Measurements from ENCODE around the gene ABCA1.

DNA sequence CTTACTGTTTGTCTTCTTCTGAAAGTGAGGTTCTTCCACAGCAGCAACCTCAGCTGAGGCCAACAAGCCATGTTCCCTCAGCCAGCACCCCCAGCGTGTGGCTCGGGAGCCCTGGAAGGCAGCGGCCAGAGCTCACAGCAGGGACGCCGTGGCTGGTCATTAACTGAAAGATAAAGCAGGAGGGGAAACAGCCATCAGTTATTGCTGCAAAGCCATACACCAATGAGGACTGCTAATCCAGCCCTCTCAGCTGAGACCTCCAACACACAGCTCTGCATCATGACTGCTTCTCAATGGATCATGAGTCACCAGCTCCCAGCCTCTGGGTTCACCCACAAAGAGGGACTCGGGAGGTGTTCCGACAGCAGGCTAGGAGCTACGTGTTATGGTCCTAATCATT, 24.3 kb downstream of the ABCA1 start:
- TF ChIP-seq, protein P1, sequence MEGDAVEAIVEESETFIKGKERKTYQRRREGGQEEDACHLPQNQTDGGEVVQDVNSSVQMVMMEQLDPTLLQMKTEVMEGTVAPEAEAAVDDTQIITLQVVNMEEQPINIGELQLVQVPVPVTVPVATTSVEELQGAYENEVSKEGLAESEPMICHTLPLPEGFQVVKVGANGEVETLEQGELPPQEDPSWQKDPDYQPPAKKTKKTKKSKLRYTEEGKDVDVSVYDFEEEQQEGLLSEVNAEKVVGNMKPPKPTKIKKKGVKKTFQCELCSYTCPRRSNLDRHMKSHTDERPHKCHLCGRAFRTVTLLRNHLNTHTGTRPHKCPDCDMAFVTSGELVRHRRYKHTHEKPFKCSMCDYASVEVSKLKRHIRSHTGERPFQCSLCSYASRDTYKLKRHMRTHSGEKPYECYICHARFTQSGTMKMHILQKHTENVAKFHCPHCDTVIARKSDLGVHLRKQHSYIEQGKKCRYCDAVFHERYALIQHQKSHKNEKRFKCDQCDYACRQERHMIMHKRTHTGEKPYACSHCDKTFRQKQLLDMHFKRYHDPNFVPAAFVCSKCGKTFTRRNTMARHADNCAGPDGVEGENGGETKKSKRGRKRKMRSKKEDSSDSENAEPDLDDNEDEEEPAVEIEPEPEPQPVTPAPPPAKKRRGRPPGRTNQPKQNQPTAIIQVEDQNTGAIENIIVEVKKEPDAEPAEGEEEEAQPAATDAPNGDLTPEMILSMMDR (IDR thresholded peaks at IDR 0.05): no peak
- TF ChIP-seq POLR2A (IDR thresholded peaks at IDR 0.05) (no peak), POLR2AphosphoS5 (IDR thresholded peaks at IDR 0.05; ENCODE audit: insufficient read depth in 1 of 2, low read depth in 1 of 2) (no peak)

Measured in vagina (tissue), 2 donors.